ENCODE results near the gene HSD17B13.
"Not testable (repeated sequence)": the region's sequence is repeated elsewhere in the genome, so short reads cannot be mapped to it uniquely, and the experiment has no call there.

DNA sequence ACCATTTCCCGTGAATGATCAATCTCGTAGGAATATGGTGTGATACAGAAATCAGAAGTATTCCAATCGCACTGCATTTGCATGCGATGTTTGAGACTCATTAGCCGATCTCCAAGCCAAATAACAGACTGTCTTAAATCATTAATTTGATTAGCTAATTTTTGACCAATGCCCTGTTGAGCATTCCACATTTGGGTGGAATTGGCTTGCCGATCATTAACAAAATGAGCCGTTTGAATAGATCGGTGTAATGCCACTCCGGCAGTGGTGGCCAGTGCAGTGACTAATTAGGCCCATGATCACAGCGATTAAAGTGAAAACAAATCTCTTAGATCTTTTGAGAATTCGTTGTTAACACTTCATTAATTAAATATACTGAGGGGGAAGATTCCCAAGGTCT lies 27.8 kb downstream of the HSD17B13 start:
- TF ChIP-seq CTCF (IDR thresholded peaks at IDR 0.05; ENCODE audit: borderline replicate concordance, extremely low read depth, low read length, poor library complexity, severe bottlenecking); EZH2 (IDR thresholded peaks at IDR 0.05; ENCODE audit: borderline replicate concordance, low read depth, low read length, severe bottlenecking): not testable (repeated sequence)
